H1 (cell line): Measurements from ENCODE around the gene SPEM3. TPM values are rescaled to one million over a fixed set of nuclear protein-coding genes. Genes with fewer than 3 reads are reported as not detected.

ENCODE experiments used
- EGR1 ChIP-seq: IDR thresholded peaks from 2 replicates; pipeline ENCODE4 v1.6.1; 2011; ENCODE audit warnings: low read depth, low read length, borderline replicate concordance
- HDAC2 ChIP-seq, 2 experiments: fragments of 300-600 bp in 1 of 2; sonication (generic) in 1 of 2; IDR thresholded peaks; 2 replicates each; pipeline ENCODE4 v1.6.1; 2011 to 2012; ENCODE audit warnings: low read depth in 2 of 2, low read length in 2 of 2, mild to moderate bottlenecking in 2 of 2, moderate library complexity in 2 of 2, borderline replicate concordance in 1 of 2, inconsistent platforms in 1 of 2
- JUND ChIP-seq: IDR thresholded peaks from 2 replicates; pipeline ENCODE4 v1.6.1; 2011; ENCODE audit warnings: mild to moderate bottlenecking, improper control_type of control experiment, low read length
- polyA plus RNA-seq, 7 experiments: library from polyadenylated mRNA; depleted of rRNA in 3 of 7; stranded (reverse) in 5 of 7; unstranded in 2 of 7; fragments of >200 nt in 5 of 7; fragments of 200-250 nt in 2 of 7; gene quantifications; 1 replicate in 5 of 7; 2 replicates in 1 of 7; 4 replicates in 1 of 7; pipeline versions ENCODE4 v1.2.1 to v1.2.3, GENCODE V29; 2011 to 2013; ENCODE audit warnings: missing spikeins in 2 of 7, mixed read lengths in 2 of 7
- total RNA-seq: library from RNA; stranded (reverse); fragmentation: NEBNext Ultra II Directional; extraction: Animal tissue kit (Norgen Biotek cat#: 25700); gene quantifications from 2 replicates; pipeline ENCODE4 v1.2.1, GENCODE V29; 2021
- TF ChIP-seq, protein P1 (sequence below): IDR thresholded peaks from 2 replicates; pipeline ENCODE4 v1.6.1; 2012; ENCODE audit warnings: inconsistent platforms
- TF ChIP-seq, protein P2 (sequence below): IDR thresholded peaks from 2 replicates; pipeline ENCODE4 v1.6.1; 2011; ENCODE audit warnings: low read length, improper control_type of control experiment
- TF ChIP-seq, protein P3 (sequence below): IDR thresholded peaks from 2 replicates; pipeline ENCODE4 v1.6.1; 2011; ENCODE audit warnings: low read depth, mild to moderate bottlenecking, low read length; ENCODE audit not compliant: insufficient read depth
- TF ChIP-seq, protein P4 (sequence below): IDR thresholded peaks from 2 replicates; pipeline ENCODE4 v1.6.1; 2012; ENCODE audit warnings: low read length, inconsistent platforms

The SPEM3 gene
- total and polyA plus RNA-seq, 2 of the 8 experiments (the other 6 are each of a cell fraction or from before 2014, with no cell fraction given): 0.02 TPM; not detected in 1

GRCh38 chr17:7379134-7379533 is 49.5 kb upstream of the SPEM3 start (continued):
- TF ChIP-seq, protein P1, sequence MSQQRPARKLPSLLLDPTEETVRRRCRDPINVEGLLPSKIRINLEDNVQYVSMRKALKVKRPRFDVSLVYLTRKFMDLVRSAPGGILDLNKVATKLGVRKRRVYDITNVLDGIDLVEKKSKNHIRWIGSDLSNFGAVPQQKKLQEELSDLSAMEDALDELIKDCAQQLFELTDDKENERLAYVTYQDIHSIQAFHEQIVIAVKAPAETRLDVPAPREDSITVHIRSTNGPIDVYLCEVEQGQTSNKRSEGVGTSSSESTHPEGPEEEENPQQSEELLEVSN: no peak
- TF ChIP-seq HDAC2 (IDR thresholded peaks at IDR 0.05; ENCODE audit: borderline replicate concordance in 1 of 2, low read depth in 2 of 2, low read length in 2 of 2) (no peak), JUND (no peak), EGR1 (no peak)
- TF ChIP-seq, protein P2, sequence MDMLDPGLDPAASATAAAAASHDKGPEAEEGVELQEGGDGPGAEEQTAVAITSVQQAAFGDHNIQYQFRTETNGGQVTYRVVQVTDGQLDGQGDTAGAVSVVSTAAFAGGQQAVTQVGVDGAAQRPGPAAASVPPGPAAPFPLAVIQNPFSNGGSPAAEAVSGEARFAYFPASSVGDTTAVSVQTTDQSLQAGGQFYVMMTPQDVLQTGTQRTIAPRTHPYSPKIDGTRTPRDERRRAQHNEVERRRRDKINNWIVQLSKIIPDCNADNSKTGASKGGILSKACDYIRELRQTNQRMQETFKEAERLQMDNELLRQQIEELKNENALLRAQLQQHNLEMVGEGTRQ: no peak
- TF ChIP-seq, protein P3, sequence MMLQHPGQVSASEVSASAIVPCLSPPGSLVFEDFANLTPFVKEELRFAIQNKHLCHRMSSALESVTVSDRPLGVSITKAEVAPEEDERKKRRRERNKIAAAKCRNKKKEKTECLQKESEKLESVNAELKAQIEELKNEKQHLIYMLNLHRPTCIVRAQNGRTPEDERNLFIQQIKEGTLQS: no peak
- TF ChIP-seq, protein P4, sequence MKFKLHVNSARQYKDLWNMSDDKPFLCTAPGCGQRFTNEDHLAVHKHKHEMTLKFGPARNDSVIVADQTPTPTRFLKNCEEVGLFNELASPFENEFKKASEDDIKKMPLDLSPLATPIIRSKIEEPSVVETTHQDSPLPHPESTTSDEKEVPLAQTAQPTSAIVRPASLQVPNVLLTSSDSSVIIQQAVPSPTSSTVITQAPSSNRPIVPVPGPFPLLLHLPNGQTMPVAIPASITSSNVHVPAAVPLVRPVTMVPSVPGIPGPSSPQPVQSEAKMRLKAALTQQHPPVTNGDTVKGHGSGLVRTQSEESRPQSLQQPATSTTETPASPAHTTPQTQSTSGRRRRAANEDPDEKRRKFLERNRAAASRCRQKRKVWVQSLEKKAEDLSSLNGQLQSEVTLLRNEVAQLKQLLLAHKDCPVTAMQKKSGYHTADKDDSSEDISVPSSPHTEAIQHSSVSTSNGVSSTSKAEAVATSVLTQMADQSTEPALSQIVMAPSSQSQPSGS: no peak
- TF ChIP-seq, all 59 proteins: peak for 0
